ENCODE measurements around the gene OR56A4.

DNA sequence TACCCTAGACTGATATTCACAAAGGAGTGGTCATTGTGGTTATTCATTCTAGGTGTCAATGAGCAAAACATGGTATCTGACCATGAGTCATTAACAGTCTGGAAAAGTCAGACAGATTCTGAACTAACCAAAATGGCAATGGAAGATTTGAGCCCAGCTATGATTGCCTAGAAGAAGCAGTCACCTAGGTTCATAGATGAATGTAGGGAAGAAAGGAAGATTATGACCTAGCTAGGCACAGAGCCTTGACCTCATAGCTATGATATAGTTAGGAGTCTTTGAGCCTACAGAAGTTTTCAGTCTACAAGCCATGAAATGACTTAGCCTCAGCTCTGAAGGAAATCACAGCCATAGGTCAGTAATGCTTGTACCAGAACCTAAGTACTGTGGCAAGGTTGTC lies 351 bp downstream of the OR56A4 start:
- TF ChIP-seq CTCF (IDR thresholded peaks at IDR 0.05; ENCODE audit: insufficient read depth, low read length, poor library complexity, severe bottlenecking) (no peak), EZH2phosphoT487 (conservative IDR thresholded peaks at IDR 0.05; ENCODE audit: low read length) (no peak)

Measured in SU-DHL-6 (cell line).